T-helper 2 cell (primary cell): ENCODE measurements around the gene ARL4C.
A peak's percentile ranks its signal among the peaks of the same experiment; 100 is the strongest.
"Not testable (repeated sequence)": the region's sequence is repeated elsewhere in the genome, so short reads cannot be mapped to it uniquely, and the experiment has no call there.

ENCODE experiments used
- DNase-seq, 5 experiments: peaks; one replicate each; pipeline versions ENCODE4 v3.0.0 to v3.0.0-alpha.2; 2012 to 2022

The ARL4C gene

DNA sequence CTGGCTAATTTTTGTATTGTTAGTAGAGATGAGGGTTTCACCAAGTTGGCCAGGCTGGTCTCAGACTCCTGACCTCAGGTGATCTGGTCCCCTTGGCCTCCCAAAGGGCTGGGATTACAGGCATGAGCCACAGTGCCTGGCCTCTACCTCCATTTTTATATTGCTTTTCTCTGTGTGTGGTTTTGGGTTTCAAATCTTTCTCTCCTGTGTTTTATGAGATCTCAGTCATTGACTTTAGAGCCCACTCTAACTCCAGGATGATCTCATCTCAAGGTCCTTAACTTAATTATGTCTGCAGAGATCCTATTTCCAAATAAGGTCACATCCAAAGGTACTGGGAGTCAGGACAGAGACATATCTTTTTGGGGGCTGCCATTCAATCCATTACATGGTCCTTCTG is 24.7 kb downstream of the ARL4C start:
- no peak for DNase-seq

DNA sequence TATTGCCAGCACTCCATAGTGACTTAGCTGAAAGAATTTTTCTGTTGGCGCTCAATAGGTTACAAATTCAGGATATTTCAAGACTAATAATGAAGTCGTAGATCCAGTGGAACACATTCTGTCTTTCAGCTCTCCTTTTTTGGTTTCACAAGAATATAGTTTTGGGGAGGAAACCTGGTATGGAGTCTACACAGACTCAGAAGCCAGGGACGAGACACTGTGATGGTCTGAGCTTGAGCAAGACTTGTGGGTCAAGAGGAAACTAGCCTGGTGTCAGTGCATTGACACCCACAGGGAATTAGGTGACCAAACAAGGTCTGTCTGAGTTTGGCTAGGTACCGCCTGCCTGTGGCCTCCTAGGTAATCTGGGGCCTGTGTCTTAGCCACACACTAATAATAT is 26.9 kb downstream of the ARL4C start:
- no peak for DNase-seq

DNA sequence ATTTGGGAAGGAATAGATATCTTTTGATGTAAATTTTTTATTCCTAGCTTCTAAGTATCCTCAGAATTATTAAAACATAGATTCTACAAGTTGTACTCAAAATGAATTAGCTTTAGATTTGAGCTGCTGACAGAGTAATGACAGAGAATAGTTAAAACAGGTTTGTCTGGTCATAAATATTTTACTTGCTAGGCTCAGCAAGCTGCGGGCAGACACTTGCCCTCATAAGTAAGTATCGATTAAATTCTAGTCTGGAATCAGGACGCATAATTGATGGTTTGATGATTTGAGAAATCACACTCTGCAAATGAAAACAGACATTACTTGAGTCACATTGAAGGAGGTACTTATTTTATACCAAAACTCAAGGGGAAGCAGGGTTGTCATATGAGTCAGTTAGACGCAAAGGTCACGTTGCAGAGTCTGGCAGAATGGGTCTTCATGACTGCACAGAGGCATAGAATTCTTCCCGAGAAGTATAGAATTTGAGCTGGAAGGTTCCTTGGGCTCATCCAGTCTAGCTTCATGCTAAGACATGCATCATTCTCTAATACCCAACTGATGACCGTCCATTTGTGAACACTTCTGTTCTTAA is 27.5 kb downstream of the ARL4C start:
- DNase-seq = peak in 1 of 5 experiments; percentile 50

DNA sequence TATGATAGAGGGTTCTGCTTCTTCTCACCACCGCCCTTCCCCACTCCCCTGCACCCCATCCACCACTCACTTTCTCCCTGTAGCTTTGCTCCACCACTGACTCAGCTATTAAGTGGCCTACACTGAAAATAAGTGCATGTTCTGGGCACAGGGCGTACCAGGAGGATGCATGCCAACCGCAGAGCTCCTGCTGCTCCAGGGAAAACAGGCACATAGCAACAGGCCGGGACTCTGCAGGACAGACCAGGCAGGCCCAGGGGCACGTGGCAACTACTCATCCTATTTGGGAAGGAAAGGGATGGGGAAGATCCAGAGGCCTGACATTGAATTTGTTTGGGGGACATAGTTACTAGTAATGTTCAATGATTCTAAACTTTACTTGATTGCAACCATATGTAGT is 28.4 kb downstream of the ARL4C start:
- DNase-seq = no peak

DNA sequence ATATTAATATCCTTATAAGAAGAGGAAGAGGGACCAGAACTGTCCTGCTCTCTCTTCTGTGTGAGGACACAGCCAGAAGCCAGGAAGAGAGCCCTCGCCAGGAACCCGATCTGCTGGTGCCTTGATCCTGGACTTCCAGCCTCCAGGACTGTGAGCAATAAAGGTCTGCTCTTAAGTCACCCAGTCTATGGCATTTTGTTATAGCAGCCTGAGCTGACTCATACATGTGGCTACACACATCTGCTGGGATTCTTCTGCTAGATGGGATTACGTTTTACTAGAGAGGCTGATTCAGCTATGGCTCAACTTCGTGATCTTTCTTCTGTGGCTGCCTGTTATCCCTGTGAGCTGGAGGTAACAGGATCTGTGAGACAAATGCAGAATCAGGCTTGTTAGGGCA is 29.6 kb downstream of the ARL4C start:
- DNase-seq = no peak

DNA sequence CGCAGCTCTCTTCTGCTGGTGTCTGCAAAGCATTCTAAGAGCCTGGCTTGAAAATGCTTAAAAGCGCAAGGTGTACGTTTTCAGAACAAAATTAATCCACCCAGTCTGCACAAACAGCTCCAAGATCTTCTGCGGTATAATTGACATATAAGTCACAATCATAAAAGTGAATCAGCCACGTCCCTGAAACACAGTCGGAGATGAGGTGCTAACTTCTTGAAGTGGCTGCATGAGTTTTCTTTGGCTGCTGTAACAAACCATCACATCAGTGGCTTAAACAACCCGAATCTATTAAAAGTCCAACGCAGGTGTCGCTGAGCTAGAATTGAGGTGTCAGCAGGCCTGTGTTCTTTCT is 32.6 kb downstream of the ARL4C start:
- no peak for DNase-seq

DNA sequence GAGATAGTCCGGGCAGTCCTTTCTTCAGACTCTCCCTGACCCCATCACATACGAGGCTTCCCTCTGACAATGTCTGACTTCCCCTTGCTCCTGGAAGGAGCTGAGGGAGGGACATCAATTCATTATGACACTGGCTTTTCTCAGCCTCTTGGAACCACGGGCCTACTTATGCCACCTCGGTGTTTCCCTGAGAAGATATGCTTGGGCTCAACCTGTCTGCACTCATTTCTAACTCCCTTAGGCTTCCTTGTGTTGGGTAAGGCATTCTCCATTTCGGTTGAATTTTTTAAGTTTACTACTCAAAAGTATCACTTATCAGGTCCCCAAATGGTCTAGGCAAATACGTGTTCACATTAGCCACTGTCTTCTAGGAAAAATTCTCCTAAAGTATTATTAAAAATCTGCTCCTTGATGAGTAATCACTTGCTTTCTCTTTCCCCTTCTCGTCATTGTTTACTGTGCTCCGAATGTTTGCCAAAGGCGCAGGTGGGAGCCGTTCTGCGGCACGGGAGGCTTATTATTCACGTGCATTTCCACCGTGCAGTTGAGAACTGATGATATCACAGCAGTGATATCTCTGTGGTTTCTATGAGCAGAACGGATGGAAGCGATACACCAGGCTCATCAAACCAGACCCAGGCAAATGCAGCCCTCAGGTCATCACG is 33.1 kb downstream of the ARL4C start:
- peak; percentile 26 to 98 (median 74) for DNase-seq

DNA sequence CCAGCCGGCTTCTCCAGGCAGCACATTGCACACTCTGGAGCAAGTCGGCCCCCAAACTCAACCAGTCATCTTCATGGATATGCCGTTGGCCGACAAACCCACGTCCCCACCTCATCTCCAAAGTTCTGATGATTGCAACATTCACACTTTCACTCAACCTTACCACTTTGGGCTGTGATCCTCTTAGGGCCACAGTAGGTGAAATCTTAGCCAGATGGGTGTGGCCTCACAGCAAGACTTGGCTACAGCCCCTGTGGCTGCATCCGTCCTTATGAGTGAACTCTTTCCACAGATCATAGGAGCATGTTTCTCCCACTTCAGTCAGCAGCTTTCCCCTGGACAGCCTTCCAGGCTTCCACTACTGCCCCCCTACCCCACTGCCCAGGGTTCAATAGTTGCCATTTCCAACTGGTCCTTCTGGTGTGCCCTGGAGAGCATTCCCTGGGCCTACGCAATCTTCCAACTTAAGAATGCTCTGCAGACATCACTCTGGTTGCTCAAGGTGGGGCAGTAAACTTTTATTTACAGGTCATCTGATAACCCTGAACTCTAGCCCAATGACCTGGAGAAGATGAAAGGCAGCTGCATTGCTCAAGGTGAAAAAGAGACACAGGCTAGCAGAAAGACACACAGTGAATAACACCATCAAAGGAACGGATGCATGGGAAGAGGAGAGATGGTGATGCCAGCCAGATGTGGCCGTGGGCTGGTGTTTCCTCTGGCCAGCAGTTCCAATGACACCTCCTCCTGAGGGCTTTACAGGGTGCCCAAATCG is 34.5 kb downstream of the ARL4C start:
- peak in 2 of 5 experiments; percentile 23 to 74 for DNase-seq

DNA sequence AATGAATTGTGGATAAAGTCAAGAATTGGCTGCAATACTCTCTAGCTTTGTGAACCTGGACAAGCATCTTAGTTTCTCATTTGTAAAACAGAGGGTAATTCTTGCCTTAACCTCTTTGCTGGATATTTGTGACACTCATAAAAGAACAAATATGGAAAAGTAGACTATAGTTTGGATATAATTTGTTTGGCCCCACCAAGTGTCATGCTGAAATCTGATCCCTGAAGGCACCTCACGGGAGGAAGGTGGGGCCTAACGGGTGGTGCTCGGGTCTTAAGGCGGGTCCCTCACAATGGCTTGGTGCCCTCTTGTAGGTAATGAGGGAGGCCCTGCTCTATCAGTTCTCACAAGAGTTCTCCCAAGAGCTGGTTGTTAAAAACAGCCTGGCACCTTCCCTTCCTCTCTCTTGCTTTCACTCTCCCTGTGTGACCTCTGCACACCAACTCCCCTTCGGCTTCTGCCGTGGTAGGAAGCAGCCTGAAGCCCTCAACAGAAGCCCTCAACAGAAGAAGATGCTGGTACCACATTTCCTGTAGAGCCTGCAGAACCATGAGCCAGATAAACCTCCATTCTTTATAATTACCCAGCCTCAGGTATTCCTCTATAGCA is 37.4 kb downstream of the ARL4C start:
- peak in 3 of 5 experiments; percentile 15 to 62 (median 24) for DNase-seq

DNA sequence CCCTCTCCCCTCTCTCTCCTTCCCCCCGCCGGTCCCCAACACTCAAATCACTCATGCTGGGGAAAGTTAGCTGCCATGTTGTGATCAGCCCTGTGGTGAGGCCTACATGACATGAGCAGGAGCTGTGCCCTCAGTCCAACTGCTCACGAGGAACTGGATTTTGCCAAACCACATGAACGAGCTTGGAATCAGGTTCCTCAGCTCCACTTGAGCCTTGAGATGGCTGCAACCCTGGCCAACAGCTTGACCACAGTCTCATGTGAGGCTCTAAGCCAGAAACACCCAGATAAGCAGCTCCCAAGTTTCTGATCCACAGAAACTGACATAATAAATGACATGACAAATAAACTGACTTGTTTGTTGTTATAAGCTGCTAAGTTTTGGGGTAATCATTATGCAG is 38.4 kb downstream of the ARL4C start:
- no peak for DNase-seq

DNA sequence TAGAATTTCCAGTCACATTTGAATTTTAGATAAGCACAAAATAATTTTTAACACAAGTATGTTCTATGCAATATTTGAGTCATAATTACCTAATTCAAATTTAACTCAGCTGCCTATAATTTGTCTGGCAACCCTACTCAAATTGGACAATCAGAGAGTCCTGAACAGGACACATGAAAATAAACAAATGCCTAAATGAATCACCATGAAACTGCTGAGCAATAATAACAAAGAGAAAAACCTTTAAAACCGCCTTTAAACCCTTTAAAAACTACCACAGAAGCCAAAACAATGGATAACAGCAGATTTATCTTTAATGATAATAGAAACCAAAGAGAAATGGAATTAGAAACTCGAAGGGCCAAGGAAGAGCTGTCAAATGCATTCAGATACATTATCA is 39.5 kb downstream of the ARL4C start:
- no peak for DNase-seq

DNA sequence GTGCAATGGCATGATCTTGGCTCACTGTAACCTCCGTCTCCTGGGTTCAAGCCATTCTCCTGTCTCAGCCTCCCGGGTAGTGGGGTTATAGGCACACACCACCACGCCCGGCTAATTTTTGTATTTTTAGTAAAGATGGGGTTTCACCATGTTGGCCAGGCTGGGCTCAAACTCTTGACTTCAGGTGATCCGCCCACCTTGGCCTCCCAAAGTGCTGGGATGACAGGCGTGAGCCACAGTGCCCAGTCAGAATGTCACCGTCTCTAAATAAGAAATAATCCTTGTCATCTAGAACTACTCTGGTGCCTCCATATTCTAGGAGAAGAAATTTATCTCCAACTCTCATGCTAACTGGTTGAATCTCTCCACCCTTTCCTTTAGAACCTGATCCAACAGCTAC is 41.6 kb downstream of the ARL4C start:
- DNase-seq = not testable (repeated sequence)

DNA sequence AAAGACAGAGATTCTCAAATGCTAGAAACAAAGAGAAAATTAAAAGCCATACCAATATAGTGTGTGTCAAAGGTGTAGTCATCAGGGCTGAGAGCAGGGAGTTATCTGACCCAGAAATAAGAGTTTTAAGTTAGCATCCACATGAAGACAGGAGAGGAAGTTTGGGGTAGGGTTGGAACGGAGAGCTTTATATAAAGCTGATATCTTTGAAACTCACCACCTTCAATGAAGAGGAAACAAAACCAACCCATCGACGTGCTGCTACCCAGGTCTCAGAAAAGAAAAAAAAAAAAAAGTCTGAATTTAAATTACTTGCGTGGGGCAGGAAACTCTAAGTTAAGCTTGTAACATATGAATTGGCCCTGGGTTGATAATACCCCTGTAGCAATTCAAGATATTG is 42.4 kb downstream of the ARL4C start:
- DNase-seq = peak in 2 of 5 experiments; percentile 63 to 90

DNA sequence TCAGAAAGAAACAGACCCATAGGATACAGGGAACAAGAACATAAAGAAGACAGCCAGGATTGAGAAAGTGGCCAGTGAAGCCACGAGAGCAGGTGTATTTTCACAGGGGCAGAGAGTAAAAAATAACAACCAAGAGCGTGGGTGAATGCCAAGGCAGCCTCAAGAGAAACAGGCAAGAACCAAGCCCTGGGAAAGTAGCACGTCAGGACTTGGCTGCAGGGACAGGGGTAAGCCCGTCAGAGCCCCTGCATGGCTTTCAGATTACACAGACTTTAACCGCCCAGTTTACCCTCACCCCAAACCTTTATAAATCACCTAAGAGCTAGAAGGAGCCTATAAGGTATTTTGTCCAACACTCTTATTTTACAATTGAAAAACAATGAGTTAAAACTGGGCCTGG is 43.7 kb downstream of the ARL4C start:
- DNase-seq = peak in 3 of 5 experiments; percentile 16 to 73 (median 20)

DNA sequence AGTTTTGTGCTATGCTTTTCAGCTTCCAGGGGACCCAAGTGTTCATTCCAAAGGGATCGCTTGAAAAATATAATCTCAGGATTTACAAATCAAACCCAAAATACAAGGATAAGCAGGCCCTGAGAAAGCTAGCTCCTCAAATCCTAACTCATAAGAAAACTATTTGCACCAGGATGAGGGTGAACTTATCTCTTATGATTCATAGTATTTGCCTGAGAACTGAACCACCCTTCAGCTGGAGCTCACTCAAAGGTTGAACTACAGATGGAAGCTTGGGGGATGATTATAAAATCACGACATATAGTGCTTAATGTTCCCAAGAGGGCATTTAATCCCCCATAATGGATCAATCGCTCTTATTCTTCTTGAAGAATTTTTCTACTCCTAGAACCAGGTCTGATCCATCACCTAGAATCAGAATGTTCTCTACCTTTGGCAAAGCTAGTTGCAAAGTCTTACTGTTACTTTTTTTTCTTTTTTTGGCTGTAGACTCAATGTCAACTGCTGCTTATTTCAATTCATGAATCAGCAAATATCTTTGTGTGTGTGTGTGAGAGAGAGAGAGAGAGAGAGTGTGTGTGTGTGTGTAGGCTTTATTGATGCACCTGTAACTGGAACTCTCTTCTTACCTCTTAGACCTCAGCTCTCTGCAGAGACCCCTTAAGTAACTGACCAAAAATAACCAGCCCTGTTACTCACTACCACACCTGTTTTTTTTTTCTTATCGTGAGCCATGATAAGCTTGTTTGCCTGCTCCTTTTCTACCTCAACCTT is 44.8 kb downstream of the ARL4C start:
- peak in 2 of 5 experiments; percentile 20 to 79 for DNase-seq

DNA sequence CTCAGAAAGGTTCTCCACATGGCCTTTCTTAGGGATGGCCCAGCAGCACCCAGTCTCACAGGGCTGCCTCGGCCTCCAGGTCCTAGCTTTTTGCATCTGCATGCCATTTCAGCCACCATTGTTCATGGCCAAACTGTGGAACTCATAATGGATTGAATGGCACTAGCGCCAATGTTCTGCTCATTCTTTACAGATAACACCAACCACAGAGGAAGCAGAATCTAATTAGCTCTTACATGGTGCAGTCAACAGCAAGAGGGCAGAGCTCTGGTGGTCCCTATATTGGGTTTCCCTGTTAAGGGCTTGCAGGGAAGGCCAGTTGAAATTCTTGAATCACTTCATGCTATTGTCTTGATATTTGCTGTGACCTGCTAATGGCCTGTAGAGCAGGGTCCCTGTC is 45.6 kb downstream of the ARL4C start:
- peak in 1 of 5 experiments; percentile 49 for DNase-seq

DNA sequence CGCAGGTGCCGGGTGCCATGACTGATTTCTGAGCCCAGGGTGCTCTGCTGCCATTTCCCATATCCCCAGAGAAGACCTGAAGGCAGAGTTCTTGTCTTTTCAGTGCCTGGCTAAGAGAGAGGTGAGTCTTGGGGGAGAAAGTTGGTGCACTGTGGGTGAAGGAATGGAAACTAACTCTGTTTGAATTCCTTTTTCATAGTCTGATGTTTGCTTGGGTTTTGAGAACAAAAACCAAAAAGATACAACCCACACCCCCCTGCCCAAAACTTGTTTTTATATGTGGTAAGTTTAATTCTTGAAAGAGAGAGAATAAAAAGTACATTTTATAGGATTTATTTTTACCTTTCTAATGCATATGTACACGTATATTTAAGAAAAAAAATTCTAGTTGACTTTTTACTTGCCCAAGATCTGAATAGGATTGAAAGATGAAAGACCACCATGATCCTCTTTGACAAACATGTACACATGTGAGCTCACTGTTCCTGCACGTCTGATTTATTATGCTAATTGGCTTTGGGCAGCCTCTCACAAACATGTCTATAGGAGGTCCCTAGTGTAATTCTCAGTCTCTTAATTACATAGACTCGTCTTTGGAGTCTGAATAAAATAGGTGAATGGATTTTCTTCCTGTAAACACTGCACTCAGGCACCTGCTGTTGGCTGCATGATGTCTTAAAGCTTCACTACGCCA is 46.3 kb downstream of the ARL4C start:
- no peak for DNase-seq

DNA sequence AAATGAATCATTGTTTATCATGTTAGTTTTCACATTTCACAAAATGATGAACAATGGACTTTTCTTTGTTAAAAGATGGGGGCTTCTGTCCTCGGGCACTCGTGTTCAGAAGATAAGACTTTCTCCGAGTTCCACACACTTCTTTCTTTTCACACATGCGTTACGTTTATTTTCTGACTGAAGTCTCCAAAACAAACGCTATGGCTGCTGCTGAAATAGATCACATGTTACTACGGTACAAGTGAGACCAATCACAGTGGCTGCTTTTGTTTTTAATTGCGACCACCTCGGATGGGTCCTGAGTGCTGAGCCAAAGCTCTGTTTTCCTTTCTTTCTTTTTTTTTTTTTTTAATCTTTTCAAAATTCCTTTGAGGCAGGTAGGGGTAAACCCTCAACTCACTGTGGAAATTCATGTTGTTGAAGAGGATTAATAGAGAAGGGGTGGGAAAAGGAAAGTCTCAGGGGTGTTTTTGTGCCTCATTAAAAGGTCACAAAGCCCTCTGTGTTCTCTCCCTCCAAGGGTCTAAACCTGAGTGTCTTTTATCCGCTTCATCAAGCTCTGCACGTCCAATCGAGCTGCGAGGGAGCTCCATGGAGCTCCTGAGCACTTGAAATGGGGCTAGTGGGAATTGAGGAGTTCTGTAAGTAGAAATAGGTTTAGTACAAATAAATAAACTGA is 48.2 kb downstream of the ARL4C start:
- DNase-seq = no peak

DNA sequence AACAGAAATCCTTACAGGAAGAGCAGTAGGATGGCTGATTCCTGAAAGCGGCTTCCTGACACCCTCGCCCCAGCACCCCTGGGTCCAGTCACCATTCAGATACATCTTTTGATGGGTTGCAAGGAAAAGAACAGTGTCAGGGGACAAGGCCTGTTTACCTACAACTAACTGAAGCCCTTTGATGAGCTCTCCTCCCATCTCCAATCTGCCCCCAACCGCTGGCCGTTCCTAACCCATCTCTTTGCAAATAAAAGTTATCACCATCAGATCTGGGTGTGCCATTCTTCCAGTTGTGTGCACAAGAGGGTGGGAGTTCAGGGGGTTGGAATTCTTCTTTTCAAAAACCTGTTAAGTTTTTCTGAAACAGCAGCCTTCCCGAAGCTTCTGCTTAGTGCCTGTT is 48.9 kb downstream of the ARL4C start:
- no peak for DNase-seq

DNA sequence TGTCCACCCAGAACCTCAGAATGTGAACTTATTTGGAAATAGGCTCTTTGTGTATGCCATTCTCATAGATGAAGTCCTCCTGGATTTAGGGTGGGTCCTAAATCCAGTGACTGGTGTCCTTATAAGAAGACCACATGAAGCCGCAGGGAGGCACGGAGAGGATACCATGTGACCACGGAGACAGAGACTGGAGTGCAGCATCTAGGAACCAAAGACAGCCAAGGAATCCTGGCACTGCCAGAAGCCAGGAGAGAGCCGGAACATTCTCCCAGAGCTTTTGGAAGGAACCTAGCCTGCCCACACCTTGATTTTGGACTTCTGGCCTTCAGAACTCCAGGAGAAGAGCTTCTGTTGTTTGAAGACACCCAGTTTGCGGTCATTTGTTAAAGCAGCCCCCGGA is 49.7 kb downstream of the ARL4C start:
- no peak for DNase-seq

DNA sequence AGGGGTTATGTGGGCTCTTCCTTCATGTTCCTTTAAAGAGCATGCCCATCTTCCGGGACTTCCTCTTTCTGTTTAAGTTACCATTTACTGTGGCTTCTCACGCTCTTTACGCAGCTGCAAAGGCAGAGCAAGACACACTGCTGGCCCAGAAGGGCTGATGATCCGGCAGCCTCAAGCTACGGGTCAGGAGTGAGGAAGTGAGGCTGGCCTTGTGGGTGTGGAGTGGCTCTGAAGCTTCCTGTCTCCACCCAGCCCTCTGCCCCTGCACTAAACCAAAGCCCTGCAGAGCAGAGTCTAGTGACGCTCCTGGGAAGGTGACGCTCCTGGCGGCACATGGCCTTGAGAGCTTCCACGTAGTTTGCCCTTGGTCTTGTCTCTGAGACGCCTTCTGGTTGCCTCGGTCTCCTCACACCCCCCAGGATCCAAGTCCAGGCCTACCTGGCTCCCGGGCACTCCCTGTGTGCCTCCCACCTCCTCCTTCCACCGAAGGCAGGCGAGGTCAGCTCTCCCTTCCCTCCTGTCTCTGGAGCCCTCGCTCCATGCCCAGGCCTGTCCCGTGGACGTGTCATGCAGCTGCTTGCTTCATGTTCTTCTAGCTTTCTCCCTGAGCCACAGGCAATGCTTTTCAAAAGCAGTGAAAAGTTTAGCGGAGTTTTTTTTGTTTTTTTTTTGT is 50.3 kb downstream of the ARL4C start:
- peak in 4 of 5 experiments; percentile 27 to 98 (median 80) for DNase-seq
